T47D (cell line): Measurements from ENCODE around the gene NAA16.
"Not testable (repeated sequence)": the region's sequence is repeated elsewhere in the genome, so short reads cannot be mapped to it uniquely, and the experiment has no call there.

Experiments
- DNase-seq, 2 experiments: peaks; one replicate each; pipeline versions ENCODE4 v3.0.0 to v3.0.0-alpha.2; 2011 to 2012; ENCODE audit warnings: low read depth in 1 of 2, low spot score in 1 of 2
- JUND ChIP-seq: IDR thresholded peaks from 2 replicates; pipeline ENCODE4 v1.6.1; 2012; ENCODE audit warnings: low read depth
- in situ Hi-C: cut with HindIII; loops from 2 replicates; pipeline ENCODE4 v1.10.0; 2016; ENCODE audit warnings: low sequenced_read_pairs, low pct_unique_long_range_greater_than_20kb

NAA16 gene

GRCh38 chr13:41411060-41411459 is 100.0 kb downstream of the NAA16 start:
- TF ChIP-seq JUND, result no peak
- in situ Hi-C loops, result no loop called here
- no peak for DNase-seq

DNA sequence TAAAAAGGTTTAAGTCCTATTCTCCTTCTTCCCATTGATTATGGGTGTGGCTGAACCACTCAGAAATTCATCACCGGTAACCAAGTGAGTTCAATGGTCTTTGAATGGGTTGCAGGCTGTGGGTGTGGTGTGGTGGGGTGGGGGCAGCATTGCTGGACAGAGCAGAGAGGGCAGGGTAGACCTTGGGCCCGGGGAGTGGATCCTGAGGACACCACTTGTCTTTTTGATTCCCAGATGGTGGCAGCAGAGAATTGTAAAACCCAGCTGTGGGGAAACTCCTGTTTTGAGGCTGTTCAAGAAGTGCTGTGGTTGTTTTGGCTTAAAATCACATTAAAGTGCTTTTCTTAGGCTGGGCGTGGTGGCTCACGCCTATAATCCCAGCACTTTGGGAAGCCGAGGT is 100.5 kb downstream of the NAA16 start:
- peak; percentile 7 to 61 for DNase-seq
- in situ Hi-C loops, result no loop called here
- TF ChIP-seq JUND, result no peak

DNA sequence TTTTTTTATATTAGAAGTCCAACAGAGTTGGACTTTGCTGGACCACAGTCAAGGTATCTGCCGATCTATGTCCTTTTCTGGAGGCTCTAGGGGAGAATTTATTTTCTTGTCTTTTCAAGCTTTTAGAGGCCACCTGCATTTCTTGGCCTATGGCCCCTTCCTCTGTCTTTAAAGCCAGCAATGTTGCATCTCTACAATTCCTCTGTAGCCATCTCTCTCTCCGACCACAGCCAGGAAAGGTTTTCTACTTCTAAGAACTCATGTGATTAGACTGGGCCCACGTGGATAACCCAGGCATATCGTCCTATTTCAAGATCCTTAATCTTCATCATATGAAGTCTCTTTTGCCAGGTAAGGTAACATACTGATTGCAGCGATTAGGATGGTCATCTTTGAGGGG is 102.8 kb downstream of the NAA16 start:
- in situ Hi-C loops, result no loop called here
- TF ChIP-seq JUND, result no peak
- no peak for DNase-seq

DNA sequence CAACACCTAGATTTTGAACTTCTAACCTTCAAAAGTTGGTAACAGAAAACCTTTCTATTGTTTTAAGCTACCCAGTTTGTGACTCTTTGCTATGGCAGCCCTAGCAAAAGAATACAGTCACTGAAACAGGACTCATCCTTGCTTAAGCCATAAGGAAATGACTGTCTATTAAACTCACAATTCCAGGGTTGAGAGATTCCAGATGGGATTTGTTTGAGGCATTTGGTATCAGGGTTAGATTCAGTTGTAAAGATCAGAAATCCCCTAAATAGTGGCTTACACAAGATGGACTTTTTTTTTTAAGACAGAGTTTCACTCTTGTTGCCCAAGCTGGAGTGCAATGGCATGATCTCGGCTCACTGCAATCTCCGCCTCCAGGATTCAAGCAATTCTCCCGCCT is 105.2 kb downstream of the NAA16 start:
- DNase-seq, result no peak
- TF ChIP-seq JUND, result no peak
- in situ Hi-C loops, result no loop called here

GRCh38 chr13:41418027-41418426 is 107.0 kb downstream of the NAA16 start:
- in situ Hi-C loops, result no loop called here
- DNase-seq, result no peak
- TF ChIP-seq JUND, result no peak

DNA sequence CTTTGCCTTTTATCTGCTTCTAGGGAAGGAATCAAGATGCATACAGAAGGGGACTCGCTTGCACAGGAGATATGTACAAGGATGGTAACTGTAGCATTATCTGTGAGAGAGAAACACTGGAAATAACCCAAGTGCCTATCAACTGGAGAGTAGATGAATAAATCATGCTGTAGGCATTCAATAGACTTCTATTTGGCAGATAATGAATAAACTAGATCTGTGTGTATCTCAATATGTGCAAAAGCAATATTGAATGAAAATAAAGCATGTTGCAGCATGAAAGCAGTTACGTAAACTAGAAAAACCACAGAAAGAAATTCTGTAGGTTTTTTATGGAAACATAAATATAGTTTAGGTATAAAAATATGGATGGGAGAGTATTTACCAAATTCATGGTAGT is 107.7 kb downstream of the NAA16 start:
- no peak for TF ChIP-seq JUND
- in situ Hi-C loops, result no loop called here
- DNase-seq, result no peak

GRCh38 chr13:41419206-41419605 is 108.1 kb downstream of the NAA16 start:
- in situ Hi-C loops, result no loop called here
- DNase-seq, result no peak
- no peak for TF ChIP-seq JUND

DNA sequence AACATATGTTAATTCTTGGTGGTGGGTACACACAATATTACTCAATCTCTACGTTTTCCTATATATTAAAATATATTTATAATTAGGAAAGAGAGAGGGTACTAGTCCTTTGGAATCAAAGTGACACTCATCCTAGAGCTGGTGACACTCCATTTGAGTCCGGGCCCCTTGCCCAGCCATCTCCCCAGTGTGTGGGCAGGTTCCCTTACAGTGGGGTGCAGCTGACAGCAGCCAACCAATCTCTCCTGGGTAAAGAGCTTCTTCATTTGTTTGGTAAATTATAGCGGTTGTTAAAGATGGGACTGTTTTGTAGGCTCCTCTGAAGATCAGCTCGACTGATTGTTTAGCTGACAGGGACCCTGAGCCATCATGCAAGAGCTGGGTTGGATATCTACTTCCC is 109.1 kb downstream of the NAA16 start:
- no peak for DNase-seq
- TF ChIP-seq JUND, result no peak
- in situ Hi-C loops, result no loop called here

DNA sequence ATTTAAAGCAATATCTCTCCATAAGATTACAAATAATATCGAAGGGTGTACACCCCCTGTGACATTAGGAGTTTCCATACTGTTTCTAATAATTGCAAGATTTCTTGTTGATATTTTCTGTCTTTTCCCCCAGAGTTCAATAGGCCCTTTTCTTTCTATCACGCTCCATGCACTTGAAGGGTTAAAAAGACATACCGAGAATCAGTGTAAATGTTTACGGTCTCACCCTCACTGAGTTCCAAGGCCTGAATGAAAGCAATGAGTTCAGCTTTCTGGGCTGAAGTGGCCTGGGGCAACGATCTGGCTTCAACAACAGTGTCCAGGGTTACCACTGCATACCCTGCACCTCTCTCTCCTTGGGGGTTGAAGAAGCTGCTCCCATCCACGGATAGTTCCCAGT is 110.3 kb downstream of the NAA16 start:
- DNase-seq, in situ Hi-C loops: not testable (repeated sequence)

- in situ Hi-C loops, DNase-seq: not testable (repeated sequence)
Observed at GRCh38 chr13:41421983-41422382, 110.9 kb downstream of the NAA16 start.

- DNase-seq, in situ Hi-C loops: not testable (repeated sequence)
Observed at GRCh38 chr13:41423259-41423658, 112.2 kb downstream of the NAA16 start.

- in situ Hi-C loops, result not testable (repeated sequence)
Observed at GRCh38 chr13:41424675-41425074, 113.6 kb downstream of the NAA16 start.

GRCh38 chr13:41426047-41426446 is 115.0 kb downstream of the NAA16 start:
- in situ Hi-C loops, result no loop called here
- no peak for TF ChIP-seq JUND
- no peak for DNase-seq

More at GRCh38 chr13:41424675-41425074, 113.6 kb downstream of the NAA16 start:
- DNase-seq, result not testable (repeated sequence)
